HG03342 (cell line): ENCODE measurements around the gene SORL1.

Source experiments
- ATAC-seq: cut with Tn5 transposase; IDR thresholded peaks from one replicate; pipeline ENCODE4 v1.9.1; 2021; ENCODE audit warnings: mild to moderate bottlenecking, moderate library complexity; ENCODE audit not compliant: unreplicated experiment

Gene SORL1

DNA sequence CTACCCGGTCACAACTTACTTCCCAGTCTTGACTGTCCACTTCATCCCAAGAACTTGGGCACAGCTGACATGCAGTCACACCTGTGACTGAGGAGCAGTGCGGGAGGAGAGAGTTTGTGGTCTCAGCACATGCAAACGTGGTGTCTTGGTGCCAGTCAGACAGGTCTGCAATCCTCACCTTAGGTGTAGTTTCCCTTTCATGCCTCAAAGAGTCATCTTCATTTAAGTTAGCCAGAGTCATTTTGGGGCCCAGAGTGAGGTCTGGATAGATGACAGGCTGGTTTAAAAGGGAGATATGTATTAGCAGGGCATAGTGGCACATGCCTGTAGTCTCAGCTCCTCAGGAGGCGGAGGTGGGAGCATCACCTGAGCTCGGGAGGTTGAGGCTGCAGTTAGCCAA, 109.1 kb downstream of the SORL1 start:
- no peak for ATAC-seq

DNA sequence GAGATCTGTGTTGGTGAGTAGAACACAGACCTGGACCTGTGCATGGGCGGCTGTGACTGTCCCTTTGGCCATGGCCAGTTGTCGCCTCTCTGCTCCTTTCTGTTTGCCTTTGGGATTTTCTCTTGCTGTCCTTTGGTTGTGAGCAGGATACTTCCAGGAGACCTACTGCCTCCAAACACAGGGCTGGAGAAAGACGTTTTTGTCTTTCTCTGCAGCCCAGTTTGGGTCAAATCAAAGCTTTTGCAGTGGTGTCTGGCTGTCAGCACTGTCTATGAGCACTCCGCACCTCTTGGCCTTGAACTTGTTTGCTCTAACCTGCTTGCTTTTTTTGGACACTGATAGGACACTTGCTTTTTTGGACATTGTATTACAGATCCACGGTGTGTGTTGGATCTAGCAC, 109.6 kb downstream of the SORL1 start:
- ATAC-seq: no peak

DNA sequence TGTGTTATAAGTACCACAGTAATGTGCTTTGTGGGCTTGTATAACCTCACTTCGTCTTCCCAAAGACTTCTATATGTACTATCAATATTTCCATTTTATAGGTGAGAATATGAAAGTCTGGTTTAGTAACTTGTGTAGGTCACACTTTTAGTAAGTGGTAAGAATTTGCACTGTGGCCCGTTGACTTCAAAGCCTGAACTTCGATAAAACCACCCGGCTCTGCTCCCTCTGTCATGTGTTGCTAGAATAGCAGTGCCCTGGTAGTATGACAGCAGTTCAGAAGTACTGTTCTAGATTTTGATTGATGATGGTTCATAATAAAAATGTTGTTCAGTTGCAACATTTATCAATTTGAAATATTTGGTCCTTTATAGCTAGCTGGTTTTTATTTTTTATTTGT, 110.9 kb downstream of the SORL1 start:
- no peak for ATAC-seq

DNA sequence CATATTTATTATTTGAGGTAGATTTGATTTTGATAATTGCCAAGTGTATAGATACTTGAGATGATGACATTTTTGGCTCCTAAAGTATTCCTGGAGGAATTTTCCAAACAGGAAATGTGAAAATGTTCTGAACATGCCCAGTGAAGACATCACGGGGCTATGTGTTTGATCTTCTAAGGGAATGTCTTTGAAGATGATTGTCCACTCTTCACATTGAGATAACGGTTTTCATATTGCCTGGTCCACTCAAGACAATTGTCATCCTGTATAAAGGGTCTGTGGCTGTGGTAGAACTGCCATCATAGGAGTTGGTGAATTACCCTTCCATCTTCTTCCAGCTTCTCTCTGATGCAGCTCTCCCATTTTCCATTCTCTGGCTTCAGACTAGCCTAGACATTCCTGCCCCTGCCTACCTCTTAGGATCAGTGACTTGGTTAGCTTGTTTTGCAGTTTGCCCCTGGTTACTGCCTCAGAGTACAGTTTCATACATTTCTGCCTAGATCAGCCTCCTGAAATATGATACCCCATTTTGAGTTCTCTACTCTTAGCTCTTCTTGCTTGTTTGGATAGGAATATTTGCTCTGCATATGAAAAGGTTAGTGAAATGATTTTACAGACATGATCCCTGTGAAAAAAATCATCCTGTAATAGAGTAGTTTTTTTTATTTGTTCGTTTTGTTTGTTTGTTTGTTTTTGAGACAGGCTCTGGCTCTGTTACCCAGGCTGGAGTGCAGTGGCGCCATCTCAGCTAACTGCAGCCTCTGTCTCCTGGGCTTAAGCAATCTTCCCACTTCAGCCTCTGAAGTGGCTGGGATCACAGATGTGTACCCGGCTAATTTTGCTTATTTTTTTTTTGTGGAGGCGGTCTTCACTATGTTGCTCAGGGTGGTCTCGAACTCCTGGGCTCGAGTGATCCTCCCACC, 112.0 kb downstream of the SORL1 start:
- no peak for ATAC-seq

DNA sequence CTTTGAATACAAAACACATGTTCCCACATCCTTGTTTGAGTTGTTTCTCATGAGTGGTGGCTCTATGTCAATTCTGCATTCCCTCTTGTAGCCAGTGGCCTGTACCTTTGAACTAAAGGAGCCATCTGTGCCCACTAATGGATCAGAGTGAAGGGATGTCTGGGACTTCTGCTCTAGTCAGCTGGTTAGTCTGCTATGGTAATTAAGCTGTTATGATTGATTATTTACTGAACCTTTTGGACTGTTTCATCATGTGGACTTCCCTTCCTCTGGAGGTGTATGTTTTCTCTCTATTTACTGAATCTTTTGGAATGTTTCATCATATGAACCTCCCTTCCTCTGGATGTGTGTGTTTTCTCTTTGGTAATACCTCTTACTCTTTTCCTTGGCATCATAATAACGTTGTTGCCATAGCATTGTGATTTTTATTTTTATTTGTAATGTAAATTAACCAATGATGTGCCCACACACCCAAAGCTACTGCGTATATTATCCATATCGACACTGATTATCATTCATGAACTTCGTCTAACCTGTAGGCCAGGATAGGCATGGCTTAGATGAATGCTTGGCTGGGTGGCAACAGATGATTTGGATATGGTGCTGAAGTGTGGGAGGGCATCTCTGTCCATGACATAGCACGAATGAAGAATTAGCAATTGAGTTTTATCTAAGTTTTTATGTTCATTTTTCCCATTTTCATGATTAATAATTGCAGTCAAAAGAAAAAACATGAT, 113.0 kb downstream of the SORL1 start:
- no peak for ATAC-seq

DNA sequence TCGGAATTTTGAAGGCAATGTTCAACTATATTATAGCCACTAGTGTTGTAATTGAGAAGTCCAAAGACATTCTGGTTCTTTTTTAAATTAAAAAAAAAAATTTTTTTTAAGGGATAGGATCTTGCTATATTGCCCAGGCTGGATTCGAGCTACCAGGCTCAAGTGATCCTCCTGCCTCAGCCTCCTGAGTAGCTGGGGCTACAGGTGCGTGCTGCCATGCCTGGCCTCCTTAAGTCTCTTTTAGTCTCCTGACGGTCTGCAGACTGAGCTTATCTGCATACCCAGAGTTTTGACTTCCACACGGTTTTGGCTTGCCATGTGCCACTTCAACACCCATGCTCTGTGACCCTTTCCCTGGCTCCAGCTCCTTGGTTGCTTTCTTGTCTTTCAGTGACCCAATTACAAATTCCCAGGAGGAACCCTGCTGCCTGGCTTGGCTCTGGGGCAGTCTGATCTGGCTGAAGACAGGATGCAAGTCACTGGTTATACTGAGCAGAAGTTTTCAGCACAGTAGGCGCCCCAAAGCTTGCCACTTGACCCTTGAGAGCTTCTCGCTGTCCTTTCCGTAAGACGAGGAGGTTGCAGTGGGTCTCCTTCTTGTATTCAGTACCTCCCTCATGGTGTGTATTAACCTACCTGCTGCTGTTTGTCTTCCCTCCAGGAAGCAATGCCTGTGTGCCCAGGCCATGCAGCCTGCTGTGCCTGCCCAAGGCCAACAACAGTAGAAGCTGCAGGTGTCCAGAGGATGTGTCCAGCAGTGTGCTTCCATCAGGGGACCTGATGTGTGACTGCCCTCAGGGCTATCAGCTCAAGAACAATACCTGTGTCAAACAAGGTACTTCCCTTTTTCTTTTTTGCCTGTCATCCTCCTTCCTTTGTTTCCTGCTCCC, 114.4 kb downstream of the SORL1 start:
- no peak for ATAC-seq

DNA sequence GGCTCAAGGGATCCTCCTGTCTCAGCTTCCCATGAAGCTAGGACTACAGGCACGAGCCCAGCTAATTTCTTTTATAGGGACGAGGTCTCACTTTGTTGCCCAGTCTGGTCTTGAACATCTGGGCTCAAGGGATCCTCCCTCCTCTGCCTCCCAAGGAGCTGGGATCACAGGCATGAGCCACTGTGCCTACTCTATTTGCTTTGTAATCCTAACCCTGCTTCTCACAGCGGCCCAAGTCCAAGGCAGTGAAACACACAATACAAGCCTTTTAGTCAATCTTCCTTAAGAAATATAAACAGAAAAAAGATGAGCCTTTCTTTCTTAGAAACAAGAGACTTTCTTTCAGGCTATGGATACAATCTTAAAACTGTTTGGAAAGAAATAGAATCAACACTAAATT, 115.9 kb downstream of the SORL1 start:
- ATAC-seq: no peak

DNA sequence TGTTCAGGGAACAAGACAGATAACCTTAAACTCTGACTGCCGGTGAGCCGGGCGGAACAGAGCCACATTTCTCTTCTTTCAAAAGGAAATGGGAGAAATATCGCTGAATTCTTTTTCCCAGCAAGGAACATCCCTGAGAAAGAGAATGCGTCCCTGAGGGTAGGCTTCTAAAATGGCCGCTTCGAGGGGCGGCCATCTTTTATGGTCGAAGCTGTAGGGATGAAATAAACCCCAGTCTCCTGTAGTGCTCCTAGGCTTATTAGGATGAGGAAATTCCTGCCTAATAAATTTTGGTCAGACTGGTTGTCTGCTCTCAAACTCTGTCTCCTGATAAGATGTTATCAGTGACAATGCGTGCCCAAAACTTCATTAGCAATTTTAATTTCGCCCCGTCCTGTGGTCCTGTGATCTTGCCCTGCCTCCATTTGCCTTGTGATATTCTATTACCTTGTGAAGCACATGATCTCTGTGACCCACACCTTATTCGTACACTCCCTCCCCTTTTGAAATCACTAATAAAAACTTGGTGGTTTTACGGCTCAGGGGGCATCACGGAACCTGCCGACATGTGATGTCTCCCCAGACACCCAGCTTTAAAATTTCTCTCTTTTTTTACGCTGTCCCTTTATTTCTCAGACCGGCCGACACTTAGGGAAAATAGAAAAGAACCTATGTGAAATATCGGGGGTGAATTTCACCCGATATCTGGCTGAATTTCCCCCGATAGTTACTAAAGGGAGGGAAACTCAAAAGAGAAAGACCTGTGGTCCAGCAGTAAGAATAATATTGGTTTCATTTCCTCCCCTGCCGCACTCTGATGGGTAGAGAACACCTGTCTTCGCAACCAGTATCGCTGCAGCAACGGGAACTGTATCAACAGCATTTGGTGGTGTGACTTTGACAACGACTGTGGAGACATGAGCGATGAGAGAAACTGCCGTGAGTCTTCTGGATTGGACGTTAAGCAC, 117.5 kb downstream of the SORL1 start:
- peak; percentile 98 for ATAC-seq

DNA sequence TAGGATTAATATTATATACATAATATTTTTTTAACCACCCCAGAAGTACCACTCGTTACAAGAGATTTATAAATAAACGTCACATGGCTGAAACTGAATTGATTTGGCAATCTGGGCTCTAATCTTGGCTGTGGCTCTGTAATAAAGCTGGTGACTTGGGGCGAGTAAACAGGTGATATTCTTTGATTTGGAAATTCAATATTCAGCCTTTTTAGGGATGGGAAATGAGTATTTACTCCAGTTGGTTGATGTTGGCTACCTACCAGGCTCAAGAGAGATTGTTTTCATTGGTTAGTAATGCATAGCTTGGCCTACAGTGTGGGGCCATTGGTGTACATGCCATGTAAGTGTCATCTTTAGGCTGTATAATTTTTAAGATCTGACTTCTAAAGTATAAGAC, 118.3 kb downstream of the SORL1 start:
- ATAC-seq: no peak

DNA sequence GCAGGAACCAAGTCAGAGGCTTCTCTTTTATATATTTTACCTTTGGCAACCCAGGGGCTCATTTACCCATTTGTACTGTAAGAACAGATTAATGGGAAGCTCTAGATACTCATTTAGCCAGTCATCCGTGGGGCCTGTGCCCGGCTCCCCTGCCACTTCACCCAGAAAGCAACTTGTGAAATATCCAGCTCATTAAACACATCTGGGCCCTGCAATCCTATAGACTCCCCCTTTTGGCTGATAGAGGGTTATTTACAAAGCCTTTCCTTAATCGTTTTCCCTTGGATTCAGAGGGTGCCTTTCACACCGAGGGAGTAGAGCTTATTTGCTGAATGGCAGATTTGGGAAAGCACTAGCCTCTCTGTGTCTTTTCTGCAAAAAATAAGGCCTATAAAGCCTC, 119.4 kb downstream of the SORL1 start:
- ATAC-seq: no peak

DNA sequence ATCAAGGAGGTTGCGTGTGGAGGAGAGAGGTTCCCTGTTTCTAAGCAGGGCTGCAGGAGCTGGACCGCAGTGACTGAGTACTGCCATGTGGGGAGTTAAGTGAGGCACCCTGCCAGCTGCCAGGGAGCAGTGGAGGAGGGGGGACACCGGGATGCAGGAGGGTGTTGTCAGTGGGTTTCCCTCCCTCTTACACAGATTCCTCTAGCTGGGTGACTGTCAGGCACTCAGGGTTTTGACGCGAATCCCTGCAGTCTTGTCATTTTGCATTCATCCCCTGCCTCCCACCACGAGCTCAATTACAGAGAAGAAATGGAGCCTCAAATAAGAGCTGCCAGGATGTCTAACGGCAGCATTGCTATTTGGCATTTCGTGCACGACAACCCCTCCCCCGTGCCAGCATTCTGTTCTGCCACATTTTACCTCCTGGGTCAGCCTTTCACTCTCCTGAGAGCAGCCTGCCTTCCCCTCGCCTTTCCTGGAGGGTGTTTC, 120.5 kb downstream of the SORL1 start:
- ATAC-seq: no peak

DNA sequence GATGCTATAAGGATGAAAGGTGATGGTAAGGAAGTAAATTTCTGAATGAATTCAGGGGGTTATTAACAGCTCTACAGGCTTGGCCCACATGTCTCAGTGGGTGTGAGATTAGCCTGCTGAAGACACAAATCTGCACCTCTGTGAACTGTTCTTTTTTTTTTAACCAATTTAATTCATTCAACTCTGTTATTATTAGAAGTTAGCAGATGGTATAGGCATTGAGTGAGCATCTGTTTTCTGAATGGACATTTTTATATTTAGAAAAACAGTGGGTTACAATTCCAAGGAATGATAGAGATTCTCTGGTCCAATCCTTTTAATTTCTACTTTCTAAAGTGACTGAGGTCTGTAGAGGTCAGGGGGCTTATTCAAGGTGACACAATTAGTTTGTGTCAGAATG, 122.7 kb downstream of the SORL1 start:
- ATAC-seq: no peak

DNA sequence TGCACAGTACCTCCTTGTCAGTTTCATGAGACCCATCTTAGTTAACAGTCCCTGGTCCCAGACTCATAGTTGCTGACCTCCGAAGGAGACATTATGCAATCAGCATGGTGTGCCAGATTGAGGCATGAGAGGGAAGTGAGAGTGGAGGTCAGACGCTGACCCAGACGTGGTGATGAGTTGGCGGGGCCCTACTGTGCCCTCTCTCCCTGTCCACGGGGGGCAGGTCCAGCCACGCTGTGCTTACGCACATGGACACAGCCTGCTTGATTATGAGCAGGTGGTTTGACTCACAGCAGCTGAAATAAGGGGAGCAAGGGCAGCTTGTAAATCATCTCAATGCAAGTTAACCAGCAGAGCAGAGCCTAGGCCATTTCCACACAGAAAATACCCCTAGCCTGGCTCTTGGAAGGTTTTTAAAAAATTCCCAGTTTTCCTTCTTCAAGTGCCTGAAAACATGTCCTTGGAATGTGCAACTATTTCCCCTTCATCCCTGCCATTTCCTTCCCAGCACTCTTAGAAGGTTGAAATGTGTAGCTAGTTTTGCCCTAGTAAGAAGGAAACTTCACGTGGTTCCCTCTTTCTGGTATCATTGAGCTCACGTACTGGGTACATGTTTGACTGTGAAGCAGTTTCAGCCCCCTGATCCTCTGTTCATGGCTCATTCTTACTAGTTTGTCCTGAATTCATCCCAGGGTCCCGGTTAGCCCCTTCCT, 123.3 kb downstream of the SORL1 start:
- ATAC-seq: peak; percentile 56

DNA sequence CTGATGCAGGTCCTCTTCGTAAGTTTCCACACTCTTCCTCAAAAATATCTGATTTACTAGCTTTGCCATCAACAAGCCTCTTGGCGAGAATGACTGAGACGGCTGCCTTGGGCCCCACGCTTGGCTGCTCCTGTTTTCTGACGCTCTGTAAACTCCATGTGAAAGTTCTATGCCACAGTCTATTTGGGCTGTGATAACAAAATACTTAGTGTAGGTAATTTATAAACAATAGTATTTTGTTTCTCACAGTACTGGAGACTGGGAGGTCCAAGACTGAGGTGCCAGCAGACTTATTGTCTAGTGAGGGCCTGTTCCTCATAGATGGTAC, 123.8 kb downstream of the SORL1 start:
- ATAC-seq: peak; percentile 36

DNA sequence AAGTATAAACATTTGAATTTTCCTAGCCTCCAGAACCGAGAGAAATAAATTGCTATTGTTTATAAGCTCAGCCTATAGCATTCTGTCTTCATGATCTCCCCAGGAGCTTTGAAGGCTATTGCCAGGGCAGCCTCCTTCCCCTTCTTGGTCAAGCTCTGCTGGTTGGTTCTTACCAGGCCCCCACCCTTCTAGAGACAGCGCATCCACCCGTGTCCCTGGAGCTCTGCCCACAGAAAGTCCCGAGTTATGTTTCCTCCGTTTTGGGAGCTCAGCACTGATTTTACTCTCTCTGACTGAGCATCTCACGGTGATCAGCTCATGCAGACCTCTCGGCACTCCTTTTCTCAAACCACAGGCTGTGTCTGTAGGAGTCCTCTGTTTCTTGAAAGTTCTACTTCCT, 124.4 kb downstream of the SORL1 start:
- ATAC-seq: no peak

DNA sequence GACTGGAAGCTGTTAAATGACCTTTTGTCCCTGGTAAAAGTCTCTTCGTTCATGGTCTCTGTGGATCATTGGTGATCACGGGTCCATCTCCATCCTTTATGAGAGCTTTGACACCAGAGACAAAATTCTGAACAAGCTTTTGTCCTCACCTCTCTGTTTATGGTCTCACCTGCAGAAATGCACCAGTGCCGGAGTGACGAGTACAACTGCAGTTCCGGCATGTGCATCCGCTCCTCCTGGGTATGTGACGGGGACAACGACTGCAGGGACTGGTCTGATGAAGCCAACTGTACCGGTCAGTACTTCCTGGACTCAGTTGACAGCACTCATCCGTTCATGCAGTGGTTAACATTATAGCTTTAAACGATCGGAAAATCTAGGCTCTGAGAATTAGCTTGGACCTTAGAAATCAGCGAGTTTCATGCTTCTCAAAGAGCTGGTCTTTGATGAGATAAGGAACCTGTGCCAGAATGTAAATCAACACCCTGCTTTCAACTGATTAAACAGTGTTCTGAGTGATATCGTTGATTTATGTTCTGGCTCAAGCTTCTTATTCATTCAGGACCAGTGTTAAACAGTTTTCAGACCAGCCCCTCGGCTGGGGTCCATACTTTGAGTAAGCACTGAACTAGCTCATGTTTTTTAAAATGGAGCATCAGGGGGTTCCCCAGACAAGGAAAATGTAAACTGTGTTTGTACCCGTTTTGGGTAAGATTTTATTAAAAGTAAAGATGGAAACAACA, 125.2 kb downstream of the SORL1 start:
- ATAC-seq: no peak

DNA sequence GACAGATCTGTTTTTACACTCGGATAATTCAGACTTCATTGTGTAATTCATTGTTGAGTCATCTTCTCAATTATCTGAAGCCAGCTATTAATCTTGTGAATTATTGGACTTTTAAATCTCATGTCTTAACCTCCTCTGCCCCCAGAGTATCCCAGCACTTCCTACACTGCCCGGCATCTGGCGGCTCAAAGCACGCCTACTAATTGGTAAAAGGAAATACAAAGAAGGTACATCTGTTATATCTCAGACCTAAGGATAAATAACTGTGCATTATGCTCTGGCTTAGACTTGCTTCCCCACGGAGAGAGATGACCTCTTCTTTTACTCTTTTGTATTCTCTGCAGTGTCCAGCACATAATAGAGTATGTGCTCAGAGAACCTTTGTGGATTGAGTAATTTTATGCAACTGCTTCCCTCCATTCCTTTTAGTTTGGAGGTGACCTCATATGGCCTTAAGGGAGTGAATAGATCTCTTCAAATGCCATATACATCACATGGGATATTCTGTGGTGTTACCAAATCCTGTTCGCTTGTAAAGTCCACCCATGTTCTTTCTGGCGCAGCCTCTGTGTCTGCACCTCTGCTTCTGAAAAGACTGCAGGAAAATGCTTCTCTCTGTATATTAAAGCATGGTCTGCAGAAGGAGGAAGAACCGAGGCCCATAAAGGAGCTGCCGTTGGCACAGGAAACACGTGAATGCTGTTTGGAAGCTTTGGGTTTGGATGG, 126.3 kb downstream of the SORL1 start:
- ATAC-seq: no peak

DNA sequence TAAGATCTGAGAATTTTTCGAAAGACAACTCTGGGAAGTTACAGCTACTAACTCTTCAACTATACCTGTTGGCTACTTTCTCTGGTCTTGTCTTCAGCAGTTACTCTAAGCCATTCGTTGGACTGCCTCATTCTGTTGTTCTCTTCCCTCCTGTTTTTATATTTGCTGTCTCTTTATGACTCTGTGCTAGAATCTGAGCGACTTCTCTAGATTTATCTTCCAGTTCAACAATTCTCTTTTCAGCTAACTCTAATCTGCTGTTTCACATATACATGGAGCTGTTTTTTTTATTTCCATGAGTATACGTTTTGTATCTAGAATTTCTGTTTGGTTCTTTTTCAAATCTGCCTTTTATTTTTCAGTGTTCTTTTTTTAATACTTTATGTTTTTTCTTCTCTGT, 128.0 kb downstream of the SORL1 start:
- ATAC-seq: no peak
